SK-N-MC (cell line): ENCODE data around the gene EOLA1.
"Not testable (repeated sequence)": the region's sequence is repeated elsewhere in the genome, so short reads cannot be mapped to it uniquely, and the experiment has no call there.

Experiments used
- EZH2 ChIP-seq: fragments of 200-600 bp; sonication (generic); IDR thresholded peaks from one replicate; pipeline ENCODE4 v1.6.1; 2017; ENCODE audit warnings: antibody characterized with exemption
- FOXP2 ChIP-seq: optimal IDR thresholded peaks from 2 replicates; pipeline ENCODE3; 2011; ENCODE audit warnings: mild to moderate bottlenecking, moderate library complexity; ENCODE audit not compliant: insufficient read depth; ENCODE audit errors: extremely low read length, control extremely low read depth
- POLR2AphosphoS5 ChIP-seq: IDR thresholded peaks from 2 replicates; pipeline ENCODE4 v1.6.1; 2012; ENCODE audit warnings: mild to moderate bottlenecking, low read depth, low read length, borderline replicate concordance

DNA sequence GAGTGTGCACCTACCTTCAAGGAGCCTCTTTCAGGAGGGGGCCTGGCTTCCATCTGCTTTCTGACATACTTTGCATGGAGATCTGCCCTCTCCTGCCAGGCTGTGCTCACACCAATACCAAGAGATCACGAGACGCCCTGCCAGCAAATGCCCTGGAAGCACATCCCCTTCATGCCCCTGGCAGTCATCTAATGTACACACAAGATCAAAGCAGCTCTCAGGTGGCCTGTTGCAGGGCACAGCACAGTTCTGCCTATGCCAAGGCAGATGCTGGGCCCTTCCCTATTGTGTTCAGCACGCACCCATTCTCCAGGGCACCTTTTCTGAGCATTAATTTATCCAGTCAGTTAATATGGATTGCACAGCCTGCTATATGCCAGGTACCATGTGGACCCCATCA is 7.9 kb upstream of the EOLA1 start:
- TF ChIP-seq EZH2, POLR2AphosphoS5, FOXP2: not testable (repeated sequence)
